ENCODE data around the gene GDI1. TPM values are rescaled to one million over a fixed set of nuclear protein-coding genes. Genes with fewer than 3 reads are reported as not detected.

Gene GDI1
- total RNA-seq, 1 experiment from 2014 or later: 58.6 TPM

- in situ Hi-C loops (cut with HindIII; ENCODE audit: low pct_unique_long_range_greater_than_20kb, low sequenced_read_pairs): no loop called here
- DNase-seq (ENCODE audit: low read depth): no peak
These were observed 4.7 kb upstream of the GDI1 start for GRCh38 chrX:154432210-154432609.

DNA sequence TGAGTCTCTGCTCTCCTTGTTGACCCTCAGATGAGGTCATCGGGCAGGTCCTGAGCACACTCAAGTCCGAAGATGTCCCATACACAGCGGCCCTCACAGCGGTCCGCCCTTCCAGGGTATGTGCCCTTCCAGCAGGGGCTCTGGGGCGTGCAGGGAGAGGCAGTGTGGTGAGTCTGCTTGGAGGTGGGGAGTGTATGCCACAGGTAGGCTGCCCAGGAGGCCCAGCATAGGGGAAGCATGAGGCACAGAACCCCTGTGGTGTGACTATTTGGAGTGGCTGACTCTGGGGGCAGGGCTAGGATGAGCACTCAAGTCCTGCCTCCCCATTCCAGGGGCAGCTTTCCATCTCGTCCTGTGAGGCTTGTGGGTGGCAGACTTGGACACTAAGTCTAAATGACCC is 3.3 kb upstream of the GDI1 start:
- in situ Hi-C loops (cut with HindIII; ENCODE audit: low pct_unique_long_range_greater_than_20kb, low sequenced_read_pairs): no loop called here
- no peak for DNase-seq (ENCODE audit: low read depth)

GRCh38 chrX:154434394-154435168 is 2.4 kb upstream of the GDI1 start:
- DNase-seq (ENCODE audit: low read depth): no peak
- in situ Hi-C loops (cut with HindIII; ENCODE audit: low pct_unique_long_range_greater_than_20kb, low sequenced_read_pairs): no loop called here

DNA sequence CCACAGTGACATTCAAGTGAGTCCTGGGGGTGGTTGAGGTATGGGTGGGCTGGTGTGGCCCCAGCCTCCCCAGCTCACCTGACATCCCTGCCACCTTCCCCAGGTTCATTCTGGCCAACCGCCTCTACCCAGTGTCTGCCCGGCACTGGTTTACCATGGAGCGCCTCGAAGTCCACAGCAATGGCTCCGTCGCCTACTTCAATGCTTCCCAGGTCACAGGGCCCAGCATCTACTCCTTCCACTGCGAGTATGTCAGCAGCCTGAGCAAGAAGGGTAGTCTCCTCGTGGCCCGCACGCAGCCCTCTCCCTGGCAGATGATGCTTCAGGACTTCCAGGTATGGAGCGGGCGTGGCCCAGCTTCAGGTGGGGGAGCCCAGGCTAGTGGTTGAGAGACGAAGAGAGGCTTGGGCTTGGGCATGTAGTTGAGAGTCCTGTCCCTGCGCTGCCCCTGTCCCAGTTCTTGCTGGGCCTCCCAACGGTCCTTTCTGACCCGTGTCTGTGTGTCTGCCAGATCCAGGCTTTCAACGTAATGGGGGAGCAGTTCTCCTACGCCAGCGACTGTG is 1.7 kb upstream of the GDI1 start:
- no peak for DNase-seq (ENCODE audit: low read depth)
- in situ Hi-C loops (cut with HindIII; ENCODE audit: low pct_unique_long_range_greater_than_20kb, low sequenced_read_pairs): no loop called here

GRCh38 chrX:154436374-154436982 is 476 bp upstream of the GDI1 start:
- no peak for DNase-seq (ENCODE audit: low read depth)
- in situ Hi-C loops (cut with HindIII; ENCODE audit: low pct_unique_long_range_greater_than_20kb, low sequenced_read_pairs): no loop called here

GRCh38 chrX:154437971-154438893 is 1.3 kb downstream of the GDI1 start:
- no peak for DNase-seq (ENCODE audit: low read depth)
- in situ Hi-C loops (cut with HindIII; ENCODE audit: low pct_unique_long_range_greater_than_20kb, low sequenced_read_pairs): no loop called here

GRCh38 chrX:154439841-154440240 is 2.9 kb downstream of the GDI1 start:
- in situ Hi-C loops (cut with HindIII; ENCODE audit: low pct_unique_long_range_greater_than_20kb, low sequenced_read_pairs): no loop called here

GRCh38 chrX:154440623-154441357 is 3.8 kb downstream of the GDI1 start:
- in situ Hi-C loops (cut with HindIII; ENCODE audit: low pct_unique_long_range_greater_than_20kb, low sequenced_read_pairs): no loop called here
- DNase-seq (ENCODE audit: low read depth): no peak

More at GRCh38 chrX:154439841-154440240, 2.9 kb downstream of the GDI1 start:
- no peak for DNase-seq (ENCODE audit: low read depth)

GRCh38 chrX:154441564-154441963 is 4.6 kb downstream of the GDI1 start:
- in situ Hi-C loops (cut with HindIII; ENCODE audit: low pct_unique_long_range_greater_than_20kb, low sequenced_read_pairs): no loop called here
- DNase-seq (ENCODE audit: low read depth): no peak

GRCh38 chrX:154441984-154442707 is 5.2 kb downstream of the GDI1 start:
- DNase-seq (ENCODE audit: low read depth): no peak
- in situ Hi-C loops (cut with HindIII; ENCODE audit: low pct_unique_long_range_greater_than_20kb, low sequenced_read_pairs): no loop called here

DNA sequence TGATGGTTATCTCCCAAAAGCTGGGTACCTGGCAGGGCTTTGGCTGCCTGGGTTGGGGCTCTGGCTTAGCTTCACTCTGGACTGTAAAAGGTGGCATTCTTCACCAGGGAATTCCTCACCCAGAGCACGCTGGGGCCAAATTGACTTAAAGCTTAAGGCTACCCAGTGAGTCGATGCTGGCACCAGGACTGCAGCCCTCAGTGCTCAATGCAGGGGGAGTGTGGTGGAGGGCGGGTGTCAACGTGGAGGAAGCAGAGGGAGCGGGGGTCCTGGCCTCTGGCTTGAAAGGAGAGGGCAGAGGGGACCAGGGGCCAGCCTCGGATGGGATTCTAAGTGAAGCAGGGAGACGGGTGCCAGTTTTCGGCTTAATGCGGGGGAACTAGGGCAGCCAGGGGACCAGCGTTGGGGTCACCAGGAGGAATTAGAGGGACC is 6.5 kb downstream of the GDI1 start:
- DNase-seq (ENCODE audit: low read depth): no peak
- in situ Hi-C loops (cut with HindIII; ENCODE audit: low pct_unique_long_range_greater_than_20kb, low sequenced_read_pairs): no loop called here

GRCh38 chrX:154443992-154444754 is 7.2 kb downstream of the GDI1 start, which contains the start of gene FAM50A:
Gene FAM50A (plus strand): TSS chrX:154444141. CDS start chrX:154444236, 95 bp downstream.
- DNase-seq (ENCODE audit: low read depth): peak; percentile 49
- in situ Hi-C loops (cut with HindIII; ENCODE audit: low pct_unique_long_range_greater_than_20kb, low sequenced_read_pairs): no loop called here

DNA sequence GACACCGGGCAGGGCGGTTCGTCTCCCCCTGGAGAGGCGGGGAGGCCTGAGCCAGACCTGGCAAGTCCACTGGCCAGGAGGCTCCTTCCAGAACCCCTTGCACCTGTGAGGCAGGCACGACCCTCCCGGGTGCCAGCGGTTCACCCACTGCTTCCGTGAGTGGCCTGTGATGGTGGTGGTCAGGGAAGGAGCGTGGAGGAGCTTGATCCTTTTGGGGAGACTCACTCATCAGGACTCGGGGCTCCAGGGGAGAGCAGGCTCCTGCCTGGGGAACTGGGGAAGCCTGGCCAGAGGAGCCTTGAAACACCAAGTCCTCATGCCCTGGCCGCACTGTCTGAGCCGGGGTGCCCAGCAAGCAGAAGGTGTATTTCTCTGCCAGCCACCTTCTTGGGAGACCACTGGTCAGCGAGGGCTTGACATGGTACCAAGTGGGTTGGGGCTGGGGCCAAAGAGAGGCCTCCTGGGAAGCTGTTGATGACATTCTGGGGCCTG is 7.8 kb downstream of the GDI1 start:
- in situ Hi-C loops (cut with HindIII; ENCODE audit: low pct_unique_long_range_greater_than_20kb, low sequenced_read_pairs): no loop called here
- DNase-seq (ENCODE audit: low read depth): no peak

GRCh38 chrX:154445776-154446175 is 8.8 kb downstream of the GDI1 start:
- in situ Hi-C loops (cut with HindIII; ENCODE audit: low pct_unique_long_range_greater_than_20kb, low sequenced_read_pairs): no loop called here
- DNase-seq (ENCODE audit: low read depth): no peak

DNA sequence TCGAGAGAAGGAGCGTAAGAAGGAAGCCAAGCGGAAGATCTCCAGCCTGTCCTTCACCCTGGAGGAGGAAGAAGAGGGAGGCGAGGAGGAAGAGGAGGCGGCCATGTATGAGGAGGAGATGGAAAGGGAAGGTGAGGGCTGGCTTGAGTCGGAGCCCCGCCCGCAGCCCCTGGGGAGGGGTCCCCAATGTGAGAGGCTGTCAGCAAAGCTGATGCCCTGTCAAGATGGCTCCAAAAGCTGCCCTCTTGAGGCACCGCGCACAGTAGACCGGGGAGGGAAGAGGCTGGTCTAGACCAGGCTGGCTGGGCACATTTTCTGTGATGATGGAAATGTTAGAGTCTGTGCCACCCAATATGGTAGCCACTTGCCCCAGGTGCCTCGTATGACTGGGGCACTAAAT is 9.5 kb downstream of the GDI1 start:
- in situ Hi-C loops (cut with HindIII; ENCODE audit: low pct_unique_long_range_greater_than_20kb, low sequenced_read_pairs): no loop called here
- DNase-seq (ENCODE audit: low read depth): no peak

DNA sequence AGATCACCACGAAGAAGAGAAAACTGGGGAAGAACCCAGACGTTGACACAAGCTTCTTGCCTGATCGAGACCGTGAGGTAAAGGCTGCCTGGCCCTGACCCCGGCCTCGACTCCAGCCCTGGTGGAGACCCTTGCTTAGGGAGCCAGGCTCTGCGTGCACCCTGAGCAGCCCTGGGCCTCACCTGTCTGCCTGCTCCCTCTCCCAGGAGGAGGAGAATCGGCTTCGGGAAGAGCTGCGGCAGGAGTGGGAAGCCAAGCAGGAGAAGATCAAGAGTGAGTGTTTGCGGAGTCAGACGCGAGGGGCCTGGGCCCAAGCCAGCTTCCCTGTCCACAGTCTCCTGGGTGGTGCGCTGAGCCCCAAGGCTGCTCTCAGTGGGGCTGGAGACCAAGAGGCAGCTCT is 11.5 kb downstream of the GDI1 start:
- in situ Hi-C loops (cut with HindIII; ENCODE audit: low pct_unique_long_range_greater_than_20kb, low sequenced_read_pairs): no loop called here
- no peak for DNase-seq (ENCODE audit: low read depth)
